Measurements from ENCODE around the gene TEX35. TPM values are rescaled to one million over a fixed set of nuclear protein-coding genes. Genes with fewer than 3 reads are reported as not detected.

Gene TEX35
- total and polyA plus RNA-seq, 11 donors: not detected

- no peak overlapping the region for H3K4me3 ChIP-seq
- no peak for ATAC-seq
- H3K9me3 ChIP-seq: no peaks in the 10 kb centered on the region
- peaks cover 0 to 21% (median 7%) of the 10 kb centered on the region in 12 donors for H3K4me1 ChIP-seq
- no peaks in the 10 kb centered on the region for H3K27me3 ChIP-seq
- TF ChIP-seq CTCF (IDR thresholded peaks at IDR 0.05) (no peak), POLR2A (IDR thresholded peaks at IDR 0.05) (no peak)
- no peak overlapping the region for H3K27ac ChIP-seq
- WGBS, 4 donors: 94 to 98% (median 95%) methylated on average over 3 to 8 of the region's 8 CpGs
- no peak for DNase-seq
- H3K36me3 ChIP-seq: no peaks in the 10 kb centered on the region
- intact Hi-C loops (cut with DNase I): no loop called here
These were observed 22.8 kb upstream of the TEX35 start for GRCh38 chr1:178490136-178490535.

GRCh38 chr1:178490967-178491366, 21.9 kb upstream of the TEX35 start:
- no peaks in the 10 kb centered on the region for H3K36me3 ChIP-seq
- peaks cover 0 to 13% (median 7%) of the 10 kb centered on the region in 12 donors for H3K4me1 ChIP-seq
- H3K9me3 ChIP-seq: no peaks in the 10 kb centered on the region
- intact Hi-C loops (cut with DNase I): no loop called here
- 85 to 90% (median 88%) methylated on average over 7 to 9 of the region's 9 CpGs for WGBS, 4 donors
- DNase-seq (no peak), ATAC-seq (no peak)
- no peaks in the 10 kb centered on the region for H3K27me3 ChIP-seq
- H3K27ac ChIP-seq: no peak overlapping the region
- no peak for TF ChIP-seq CTCF (IDR thresholded peaks at IDR 0.05)
- no peak for TF ChIP-seq POLR2A (IDR thresholded peaks at IDR 0.05)
- H3K4me3 ChIP-seq: no peak overlapping the region

- DNase-seq (no peak), ATAC-seq (no peak)
- Histone ChIP-seq H3K4me3 (no peak overlapping the region), H3K36me3 (no peaks in the 10 kb centered on the region), H3K27ac (no peak overlapping the region), H3K27me3 (no peaks in the 10 kb centered on the region), H3K9me3 (no peaks in the 10 kb centered on the region), H3K4me1 (peaks cover 0 to 6% (median 3%) of the 10 kb centered on the region in 12 donors)
- TF ChIP-seq CTCF (IDR thresholded peaks at IDR 0.05) (no peak), POLR2A (IDR thresholded peaks at IDR 0.05) (no peak)
- intact Hi-C loops (cut with DNase I): no loop called here
- WGBS, 4 donors: 93 to 95% (median 94%) methylated on average over 4 of the region's 4 CpGs
These were observed 21.2 kb upstream of the TEX35 start for GRCh38 chr1:178491721-178492120.

GRCh38 chr1:178492341-178492740, 20.6 kb upstream of the TEX35 start:
- TF ChIP-seq CTCF (IDR thresholded peaks at IDR 0.05) (no peak), POLR2A (IDR thresholded peaks at IDR 0.05) (no peak)
- no peaks in the 10 kb centered on the region for H3K36me3 ChIP-seq
- no peaks in the 10 kb centered on the region for H3K4me1 ChIP-seq
- no peak for ATAC-seq
- H3K9me3 ChIP-seq: no peaks in the 10 kb centered on the region
- H3K27me3 ChIP-seq: no peaks in the 10 kb centered on the region
- H3K27ac ChIP-seq: no peak overlapping the region
- no peak overlapping the region for H3K4me3 ChIP-seq
- no peak for DNase-seq
- intact Hi-C loops (cut with DNase I): no loop called here
- WGBS, 4 donors: 89 to 91% (median 89%) methylated on average over 11 of the region's 11 CpGs

Data from heart left ventricle (tissue), 16 donors.